ENCODE data around the gene LAMA2. TPM values are rescaled to one million over a fixed set of nuclear protein-coding genes. Genes with fewer than 3 reads are reported as not detected.

LAMA2 gene
- total RNA-seq, 1 donor from 2014 or later: 18.0 TPM

GRCh38 chr6:129447198-129447565, 564.2 kb downstream of the LAMA2 start:
- DNase-seq (ENCODE audit: extremely low spot score, unreplicated experiment): no peak
- H3K4me1 Mint-ChIP-seq (ENCODE audit: unreplicated experiment): no peaks in the 10 kb centered on the region
- H3K27me3 Mint-ChIP-seq (ENCODE audit: unreplicated experiment): no peaks in the 10 kb centered on the region
- no peak overlapping the region for H3K4me3 Mint-ChIP-seq (ENCODE audit: unreplicated experiment)
- TF ChIP-seq CTCF (IDR thresholded peaks at IDR 0.05): no peak
- no peak overlapping the region for H3K27ac Mint-ChIP-seq (ENCODE audit: unreplicated experiment)
- H3K9me3 Mint-ChIP-seq (ENCODE audit: unreplicated experiment): no peaks in the 10 kb centered on the region
- H3K36me3 Mint-ChIP-seq (ENCODE audit: unreplicated experiment): no peaks in the 10 kb centered on the region

- Mint-ChIP-seq H3K36me3 (ENCODE audit: unreplicated experiment) (no peaks in the 10 kb centered on the region), H3K9me3 (ENCODE audit: unreplicated experiment) (no peaks in the 10 kb centered on the region), H3K27me3 (ENCODE audit: unreplicated experiment) (no peaks in the 10 kb centered on the region), H3K4me3 (ENCODE audit: unreplicated experiment) (no peak overlapping the region), H3K4me1 (ENCODE audit: unreplicated experiment) (no peaks in the 10 kb centered on the region), H3K27ac (ENCODE audit: unreplicated experiment) (no peak overlapping the region)
- no peak for TF ChIP-seq CTCF (IDR thresholded peaks at IDR 0.05)
- no peak for DNase-seq (ENCODE audit: extremely low spot score, unreplicated experiment)
Observed at GRCh38 chr6:129448965-129449364, 566.0 kb downstream of the LAMA2 start.

- H3K9me3 Mint-ChIP-seq (ENCODE audit: unreplicated experiment): no peaks in the 10 kb centered on the region
- no peaks in the 10 kb centered on the region for H3K4me1 Mint-ChIP-seq (ENCODE audit: unreplicated experiment)
- H3K27me3 Mint-ChIP-seq (ENCODE audit: unreplicated experiment): no peaks in the 10 kb centered on the region
Observed at GRCh38 chr6:129451187-129451586, 568.2 kb downstream of the LAMA2 start.

GRCh38 chr6:129453073-129453472, 570.1 kb downstream of the LAMA2 start:
- H3K4me1 Mint-ChIP-seq (ENCODE audit: unreplicated experiment): no peaks in the 10 kb centered on the region
- TF ChIP-seq CTCF (IDR thresholded peaks at IDR 0.05): no peak
- H3K27me3 Mint-ChIP-seq (ENCODE audit: unreplicated experiment): no peaks in the 10 kb centered on the region
- no peak overlapping the region for H3K27ac Mint-ChIP-seq (ENCODE audit: unreplicated experiment)
- no peaks in the 10 kb centered on the region for H3K36me3 Mint-ChIP-seq (ENCODE audit: unreplicated experiment)
- no peak overlapping the region for H3K4me3 Mint-ChIP-seq (ENCODE audit: unreplicated experiment)
- DNase-seq (ENCODE audit: extremely low spot score, unreplicated experiment): no peak
- no peaks in the 10 kb centered on the region for H3K9me3 Mint-ChIP-seq (ENCODE audit: unreplicated experiment)

More at GRCh38 chr6:129451187-129451586, 568.2 kb downstream of the LAMA2 start:
- Mint-ChIP-seq H3K36me3 (ENCODE audit: unreplicated experiment) (no peaks in the 10 kb centered on the region), H3K27ac (ENCODE audit: unreplicated experiment) (no peak overlapping the region), H3K4me3 (ENCODE audit: unreplicated experiment) (no peak overlapping the region)
- TF ChIP-seq CTCF (IDR thresholded peaks at IDR 0.05): no peak
- no peak for DNase-seq (ENCODE audit: extremely low spot score, unreplicated experiment)

GRCh38 chr6:129454488-129454887, 571.5 kb downstream of the LAMA2 start:
- Mint-ChIP-seq H3K27ac (ENCODE audit: unreplicated experiment) (no peak overlapping the region), H3K36me3 (ENCODE audit: unreplicated experiment) (no peaks in the 10 kb centered on the region), H3K4me1 (ENCODE audit: unreplicated experiment) (no peaks in the 10 kb centered on the region), H3K4me3 (ENCODE audit: unreplicated experiment) (no peak overlapping the region), H3K27me3 (ENCODE audit: unreplicated experiment) (no peaks in the 10 kb centered on the region), H3K9me3 (ENCODE audit: unreplicated experiment) (no peaks in the 10 kb centered on the region)
- TF ChIP-seq CTCF (IDR thresholded peaks at IDR 0.05): no peak
- no peak for DNase-seq (ENCODE audit: extremely low spot score, unreplicated experiment)

Data from osteocyte (in vitro differentiated cells).